GM19025 (cell line): Measurements from ENCODE around the gene RAF1.

Experiments
- ATAC-seq: cut with Tn5 transposase; IDR thresholded peaks from one replicate; pipeline ENCODE4 v1.9.1; 2021; ENCODE audit warnings: mild to moderate bottlenecking, low read depth, moderate library complexity; ENCODE audit not compliant: unreplicated experiment

RAF1 gene

DNA sequence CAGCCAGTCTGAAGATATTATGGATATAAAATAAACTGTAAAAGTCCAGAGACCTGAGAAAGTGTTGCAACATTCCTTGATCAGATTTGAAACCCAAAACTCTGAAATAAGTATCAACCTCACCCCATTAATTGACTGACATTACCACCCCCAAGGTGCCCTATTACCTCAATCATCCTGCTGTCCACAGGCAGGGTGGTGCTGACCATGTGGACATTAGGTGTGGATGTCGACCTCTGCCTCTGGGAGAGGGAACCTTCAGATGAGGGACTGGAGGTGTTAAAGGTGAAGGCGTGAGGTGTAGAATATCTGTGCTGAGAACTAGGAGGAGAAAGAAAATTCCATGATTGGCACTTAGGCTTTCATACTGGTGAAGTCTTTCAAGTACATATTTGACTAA is 59.9 kb downstream of the RAF1 start:
- ATAC-seq = no peak

DNA sequence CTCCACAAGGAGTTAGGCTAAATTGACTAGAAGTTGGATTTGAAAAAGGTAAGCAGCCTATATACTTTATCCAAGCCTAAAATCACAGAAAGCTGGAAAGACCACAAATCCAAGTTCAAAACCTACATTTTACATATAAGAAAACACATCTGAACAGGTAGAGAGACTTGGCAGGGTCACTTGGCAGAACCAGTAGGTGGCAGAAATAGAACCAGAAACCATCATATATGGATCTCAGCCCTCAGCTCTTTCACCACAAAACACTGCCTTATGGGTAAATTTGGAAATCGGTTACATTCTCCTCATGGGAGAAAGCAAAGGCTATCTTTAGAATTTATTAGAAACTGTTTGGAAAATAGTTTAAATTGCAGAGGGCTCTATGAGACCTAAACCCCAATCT is 62.8 kb downstream of the RAF1 start:
- no peak for ATAC-seq

DNA sequence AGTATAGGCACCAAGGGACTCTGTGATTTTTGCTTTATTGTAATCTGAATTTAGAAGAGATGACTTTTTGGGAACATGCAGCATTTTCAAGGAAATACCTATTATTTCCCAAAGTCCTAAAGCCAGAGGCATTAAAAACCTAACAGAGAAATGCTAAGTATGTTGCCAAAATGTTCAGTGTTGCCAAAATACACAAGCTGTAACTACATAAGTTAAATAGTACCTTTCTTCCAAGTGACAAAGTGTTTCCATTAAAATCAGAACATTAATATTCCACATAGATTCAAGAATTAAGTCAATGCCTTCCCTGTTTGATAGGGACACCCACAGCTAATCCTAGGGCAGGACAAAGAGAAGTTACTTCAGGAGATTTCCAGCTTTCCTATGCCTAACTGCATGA is 65.0 kb downstream of the RAF1 start:
- no peak for ATAC-seq

DNA sequence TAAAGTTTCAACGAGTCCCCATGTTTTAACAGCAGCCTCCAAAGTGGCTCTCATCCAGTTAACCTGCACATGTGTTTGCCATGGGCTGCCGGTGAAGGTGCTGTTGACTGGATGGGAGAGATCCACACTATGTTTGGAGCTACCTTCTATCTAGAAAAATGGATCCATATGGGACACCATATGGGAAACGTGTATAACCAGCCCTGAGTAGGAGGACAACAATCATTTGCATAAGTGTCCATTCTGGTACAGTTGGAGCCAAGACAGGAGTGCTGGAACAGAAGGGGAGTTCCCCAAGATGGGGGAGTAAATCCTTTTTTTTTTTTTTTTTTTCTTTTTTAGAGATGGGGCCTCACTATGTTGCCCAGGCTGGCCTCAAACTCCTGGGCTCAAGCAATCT is 70.4 kb downstream of the RAF1 start:
- no peak for ATAC-seq

DNA sequence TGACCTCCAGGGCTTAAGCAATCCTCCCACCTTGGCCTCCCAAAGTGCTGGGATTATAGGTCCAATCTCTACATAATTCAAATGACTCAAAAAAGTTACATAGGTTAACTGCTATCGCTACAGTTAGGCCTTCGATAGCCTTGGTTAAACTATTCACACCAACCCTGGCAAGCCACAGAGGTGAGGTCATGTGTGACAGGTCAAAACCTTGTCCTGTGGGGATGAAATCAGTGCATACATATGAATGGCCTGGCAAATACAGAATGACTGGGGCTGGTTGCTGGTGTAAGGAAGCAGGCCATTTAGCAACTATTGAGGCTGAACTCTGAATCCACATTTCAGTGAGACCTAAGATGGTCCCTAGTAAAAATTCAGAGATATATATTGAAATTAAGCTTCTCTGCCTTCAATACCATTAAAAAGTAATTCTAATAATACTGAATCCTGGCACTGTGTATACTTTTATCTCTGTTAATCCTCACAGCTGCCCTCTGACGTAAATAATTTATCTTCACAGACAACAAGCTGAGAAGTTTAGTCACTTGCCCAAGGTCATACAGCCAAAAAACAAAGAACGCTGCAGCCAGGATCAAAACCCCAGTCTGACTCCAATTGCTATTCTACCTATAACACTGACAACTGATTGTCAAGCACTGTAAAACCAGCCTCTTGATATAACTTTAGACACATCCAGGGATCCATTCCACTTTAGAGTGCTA is 71.8 kb downstream of the RAF1 start:
- ATAC-seq = no peak

DNA sequence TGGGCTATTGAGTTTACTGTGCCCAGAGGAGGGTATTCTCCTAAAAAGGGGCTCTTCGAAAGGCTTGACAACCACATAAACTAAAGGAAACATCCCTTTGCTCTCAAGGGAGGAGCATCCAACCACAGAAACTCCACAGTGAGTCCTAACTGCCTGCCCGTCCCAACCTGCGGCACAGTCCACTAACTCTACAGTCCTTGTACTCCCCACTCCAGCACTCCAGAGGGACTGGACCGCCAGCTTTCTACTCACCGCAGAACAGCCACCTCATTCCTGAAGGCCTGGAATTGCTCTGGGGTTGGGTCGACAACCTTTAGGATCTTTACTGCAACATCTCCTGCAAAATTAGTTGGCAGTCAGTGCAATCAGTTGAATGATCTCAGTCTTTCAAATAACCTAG is 72.5 kb downstream of the RAF1 start:
- ATAC-seq = no peak

DNA sequence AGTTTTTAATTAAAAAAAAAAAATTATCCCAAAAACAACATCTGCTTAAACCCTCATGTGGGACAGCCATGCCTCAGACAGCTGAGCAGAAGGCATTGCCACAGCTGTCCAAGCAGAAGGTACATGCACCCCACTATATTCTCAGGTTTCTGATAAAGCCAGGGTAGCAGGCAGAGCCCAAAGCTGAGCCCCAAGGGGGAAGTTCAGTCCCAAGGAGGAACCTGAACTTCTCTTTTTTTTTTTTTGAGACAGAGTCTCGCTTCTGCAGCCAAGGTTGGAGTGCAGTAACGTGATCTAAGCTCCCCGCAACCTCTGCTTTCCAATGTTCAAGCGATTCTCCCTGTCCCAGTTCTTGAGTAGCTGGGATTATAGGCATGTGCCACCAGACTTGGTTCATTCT is 73.8 kb downstream of the RAF1 start:
- ATAC-seq = no peak

DNA sequence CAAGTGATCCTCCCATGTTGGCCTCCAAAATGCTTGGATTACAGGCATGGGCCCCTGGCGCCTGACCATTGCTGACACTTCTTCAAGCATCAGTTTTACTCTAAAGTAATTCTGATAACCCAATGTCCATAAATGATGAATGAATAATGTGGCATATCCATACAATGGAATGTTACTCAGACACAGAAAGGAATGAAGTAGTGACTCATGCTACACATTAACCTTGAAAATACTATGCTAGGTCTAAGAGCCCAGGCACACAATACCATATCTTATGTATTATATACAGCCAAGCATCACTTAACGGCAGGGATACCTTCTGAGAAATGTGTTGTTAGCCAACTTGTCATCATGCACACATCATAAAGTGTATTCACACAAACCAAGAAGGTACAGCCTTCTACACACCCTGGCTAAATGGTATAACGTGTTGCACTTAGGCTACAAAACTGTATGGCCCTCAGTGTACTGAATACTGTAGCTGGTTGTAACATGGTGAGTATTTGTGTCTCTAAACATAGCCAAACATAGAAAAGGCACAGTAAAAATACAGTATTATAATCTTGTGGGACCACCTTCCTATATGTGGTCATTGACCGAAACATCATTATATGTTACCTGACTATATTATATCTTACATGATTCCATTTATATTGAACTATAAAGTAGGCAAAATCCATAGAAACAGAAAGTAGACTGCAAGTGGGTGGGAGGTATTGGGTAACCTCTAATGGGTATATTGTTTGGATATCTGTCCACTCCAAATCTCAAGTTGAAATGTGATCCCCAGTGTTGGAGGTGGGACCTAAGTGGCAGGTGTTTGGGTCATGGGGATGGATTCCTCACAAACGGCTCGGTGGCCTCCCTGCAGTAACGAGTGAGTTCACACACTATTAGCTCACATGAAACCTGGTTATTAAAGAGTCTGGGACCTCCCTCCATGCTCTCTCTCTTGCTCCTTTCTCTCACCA is 75.6 kb downstream of the RAF1 start:
- ATAC-seq = no peak

DNA sequence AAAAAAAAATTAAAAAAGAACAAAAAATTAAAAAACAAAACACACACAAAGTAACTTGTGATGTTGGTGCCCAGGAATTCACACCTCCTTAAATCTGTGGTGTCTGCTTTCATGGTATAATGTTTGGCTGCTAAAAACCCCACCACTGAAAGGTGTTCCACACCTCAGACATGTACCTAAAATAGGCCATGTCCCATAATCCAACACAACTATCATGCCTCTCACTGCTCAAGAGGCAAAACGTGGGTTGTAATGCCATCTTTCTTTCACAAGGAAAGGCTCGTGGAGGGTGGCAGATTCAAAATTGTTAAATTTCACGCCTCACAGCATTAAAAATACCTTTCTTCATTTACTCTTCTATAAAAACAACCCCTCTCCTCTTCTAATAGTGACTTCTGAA is 77.5 kb downstream of the RAF1 start:
- no peak for ATAC-seq

DNA sequence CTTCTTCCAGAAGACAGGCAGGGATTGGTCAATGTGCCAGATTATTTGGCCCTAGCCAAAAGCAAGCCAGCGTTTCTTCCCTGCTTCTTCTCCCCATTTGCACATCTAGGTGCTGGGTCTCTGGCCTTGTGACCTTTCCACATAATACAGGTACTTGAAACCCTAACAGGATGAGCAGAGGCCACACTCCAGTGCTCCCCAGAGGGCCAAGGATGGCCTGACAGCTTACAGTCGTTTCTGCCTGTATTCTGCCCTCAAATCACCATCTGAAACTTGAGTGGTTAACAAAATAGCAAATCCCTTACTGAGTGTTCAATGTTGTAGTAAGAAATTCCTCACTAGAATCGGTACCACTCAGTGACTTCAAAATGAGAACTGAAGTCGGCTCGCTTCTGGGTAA is 77.9 kb downstream of the RAF1 start:
- ATAC-seq = peak; percentile 69

DNA sequence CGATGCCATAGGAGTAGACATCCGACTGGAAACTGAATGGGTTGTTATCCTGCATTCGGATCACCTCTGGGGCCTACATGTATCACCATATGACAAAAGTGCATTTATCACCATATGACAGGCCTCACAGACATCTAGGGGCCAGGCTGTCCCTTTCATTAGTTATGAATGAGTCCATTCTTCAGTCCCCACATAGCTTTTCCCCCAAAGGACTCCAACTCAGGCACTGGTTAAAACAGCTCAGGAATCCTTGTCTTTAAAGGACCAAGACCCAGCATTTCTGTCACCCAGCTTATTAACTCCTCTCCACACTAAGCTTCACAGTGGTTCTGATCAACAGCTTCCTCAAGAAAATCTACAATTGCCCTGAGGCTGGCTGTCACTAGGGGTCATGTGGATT is 78.7 kb downstream of the RAF1 start:
- ATAC-seq = no peak

DNA sequence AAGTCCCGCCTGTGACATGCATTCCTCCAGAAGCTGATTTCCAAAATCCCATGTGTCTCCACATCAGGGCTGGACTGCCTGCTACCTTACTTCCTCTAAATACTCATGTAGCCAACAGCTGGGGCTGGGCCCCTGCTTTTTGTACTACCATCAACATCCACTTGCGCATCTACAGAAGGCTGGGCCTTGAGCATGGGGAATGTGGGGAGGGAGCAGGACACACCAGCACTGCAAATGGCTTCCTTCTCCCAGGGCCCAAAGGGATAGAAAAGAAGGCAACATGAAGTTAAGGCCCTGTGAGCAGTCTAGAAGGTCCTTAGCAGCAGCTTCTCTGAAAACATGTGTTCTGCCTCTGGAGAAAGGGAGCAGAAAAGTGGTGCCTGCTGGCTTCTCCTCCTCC is 79.8 kb downstream of the RAF1 start:
- ATAC-seq = no peak

DNA sequence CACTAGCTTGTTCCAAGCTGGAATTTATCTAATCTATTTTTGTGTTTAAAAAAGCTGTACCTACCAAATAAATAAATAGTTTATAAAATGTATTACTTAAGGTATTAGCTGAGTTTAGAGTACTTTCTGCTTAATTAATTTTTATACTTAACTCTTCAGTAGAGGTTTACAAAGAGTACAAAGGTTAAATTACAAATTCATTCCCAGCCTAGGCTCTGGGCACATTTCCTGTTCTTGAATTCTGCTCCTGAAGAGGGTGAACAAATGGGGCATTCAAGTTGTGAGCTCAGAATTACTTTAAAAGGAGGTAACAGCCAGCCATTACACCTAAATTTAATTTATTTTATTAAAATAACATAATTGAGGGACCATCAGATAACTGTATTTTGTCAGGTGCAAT is 80.6 kb downstream of the RAF1 start:
- no peak for ATAC-seq

DNA sequence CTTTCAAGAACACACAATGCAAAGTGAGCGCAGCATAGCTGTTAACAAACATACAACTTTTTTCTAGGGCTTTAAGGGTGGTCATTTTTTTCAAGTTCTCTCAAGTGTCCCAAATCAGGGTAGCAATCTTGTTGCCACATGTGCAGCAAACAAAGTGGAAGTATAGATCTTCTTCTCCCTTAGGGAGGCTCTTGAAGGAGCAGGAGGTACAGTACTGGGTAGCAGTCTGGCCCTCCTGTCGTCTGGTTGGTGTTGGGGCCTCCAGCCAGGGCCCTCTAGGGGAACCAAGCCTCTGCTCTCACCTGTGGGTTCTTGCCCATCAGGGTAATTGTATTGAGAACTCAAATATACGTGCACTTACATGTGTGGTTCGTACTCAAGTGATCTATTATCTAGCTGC is 81.2 kb downstream of the RAF1 start:
- no peak for ATAC-seq

DNA sequence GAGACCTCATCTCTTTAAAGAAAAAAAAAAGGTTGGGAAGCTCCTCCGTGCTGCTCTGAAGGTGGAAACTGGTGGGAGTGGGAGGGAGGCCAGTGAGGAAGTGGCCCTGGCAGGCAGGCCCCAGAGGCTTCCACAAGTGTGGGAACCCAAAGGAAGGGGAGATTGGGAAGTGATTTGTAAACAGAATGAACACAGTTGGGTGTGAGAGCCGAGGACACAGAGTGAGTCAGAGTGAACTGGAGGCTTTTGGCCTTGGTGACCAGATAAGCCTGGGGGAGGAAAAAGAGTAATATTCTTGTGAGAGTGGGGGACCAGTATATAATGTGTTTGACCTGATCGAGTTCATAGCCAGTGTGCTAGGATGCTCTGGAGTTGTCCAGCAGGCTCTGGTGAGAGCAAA is 84.0 kb downstream of the RAF1 start:
- no peak for ATAC-seq

DNA sequence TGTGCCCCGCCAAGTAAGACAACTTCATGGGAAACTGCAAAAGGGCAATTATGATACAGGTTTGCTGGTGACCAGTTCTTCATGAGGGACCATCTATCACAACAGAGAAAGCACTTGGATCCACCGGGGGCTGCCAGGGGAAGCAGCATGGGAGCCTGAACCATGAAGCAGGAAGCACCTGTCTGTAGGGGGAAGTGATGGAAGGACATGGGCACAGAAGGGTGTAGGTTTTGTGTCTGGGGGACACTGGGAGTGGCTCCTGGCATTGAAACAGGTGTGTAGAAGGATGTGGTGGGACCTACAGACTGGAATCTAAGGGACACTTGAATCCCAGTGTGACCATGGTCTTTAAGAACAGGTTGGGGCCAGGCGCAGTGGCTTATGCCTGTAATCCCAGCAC is 84.5 kb downstream of the RAF1 start:
- no peak for ATAC-seq

DNA sequence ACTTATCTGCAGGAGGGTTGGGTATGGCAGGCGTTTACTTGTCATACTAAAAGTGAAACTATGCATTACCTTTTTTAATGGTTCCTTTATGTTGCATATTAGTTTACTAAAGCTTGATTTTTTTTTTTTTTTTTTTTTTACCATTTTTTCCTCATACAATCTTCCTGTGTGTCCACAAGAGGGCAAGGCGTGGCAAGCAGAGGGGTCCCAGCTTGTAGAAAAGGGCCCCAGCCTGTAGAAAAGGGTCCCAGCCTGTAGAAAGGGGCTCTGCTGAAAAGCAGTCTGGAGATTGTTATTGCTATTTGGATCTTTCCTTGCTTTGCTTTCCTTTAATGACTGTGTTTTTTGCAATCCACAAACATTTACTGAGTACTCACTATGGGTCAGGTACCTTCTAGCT is 85.2 kb downstream of the RAF1 start:
- no peak for ATAC-seq

DNA sequence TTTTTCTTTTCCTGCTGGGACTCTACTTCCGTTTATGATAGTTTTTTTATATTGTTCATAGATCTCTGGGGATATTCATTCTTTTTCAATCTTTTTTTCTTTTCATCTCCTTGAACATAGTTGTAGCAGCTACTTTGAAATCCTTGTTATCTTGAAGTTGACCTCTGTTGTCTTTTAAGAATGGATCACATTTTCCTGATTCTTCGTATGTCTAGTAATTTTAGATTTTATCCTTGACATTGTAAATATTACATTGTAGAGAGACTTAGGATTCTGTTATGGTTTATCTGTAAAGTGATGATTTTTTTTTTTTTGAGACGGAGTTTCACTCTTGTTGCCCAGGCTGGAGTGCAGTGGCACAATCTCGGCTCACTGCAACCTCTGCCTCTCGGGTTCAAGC is 86.5 kb downstream of the RAF1 start:
- ATAC-seq = no peak

DNA sequence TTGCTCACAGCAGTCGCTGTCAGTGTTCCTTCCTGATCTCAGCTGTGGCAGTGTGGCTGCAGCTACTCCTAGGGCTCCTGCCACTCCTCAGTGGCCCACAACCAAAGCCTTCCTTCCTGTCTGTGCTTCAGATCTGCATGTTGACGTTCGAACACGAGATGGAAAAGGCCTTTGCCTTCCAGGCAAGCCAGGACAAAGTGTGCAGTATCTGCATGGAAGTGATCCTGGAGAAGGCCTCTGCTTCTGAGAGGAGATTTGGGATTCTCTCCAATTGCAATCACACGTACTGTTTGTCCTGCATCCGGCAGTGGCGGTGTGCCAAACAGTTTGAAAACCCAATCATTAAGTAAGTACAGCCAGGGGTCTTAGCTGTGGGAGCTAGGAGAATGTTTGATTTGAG is 89.3 kb downstream of the RAF1 start:
- no peak for ATAC-seq

DNA sequence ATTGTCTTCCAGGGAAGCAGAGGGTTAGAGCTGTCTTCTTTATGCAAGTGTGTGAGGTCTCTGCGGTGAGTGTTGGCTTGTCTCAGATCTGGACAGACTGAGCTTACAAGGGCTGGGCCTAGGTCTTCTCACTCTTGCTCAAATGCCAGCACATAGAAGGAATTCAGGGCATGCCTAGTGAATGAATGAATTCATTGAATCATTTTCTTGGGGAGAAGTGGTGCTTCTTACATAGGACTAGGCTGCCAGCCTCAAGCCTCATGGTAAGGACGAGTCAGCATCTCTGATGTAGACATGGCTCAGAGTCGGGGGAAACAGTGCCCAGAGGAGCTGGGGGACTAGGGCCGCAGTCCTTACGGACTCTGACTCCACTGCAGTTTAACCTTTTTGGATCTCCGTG is 89.8 kb downstream of the RAF1 start:
- ATAC-seq = no peak

DNA sequence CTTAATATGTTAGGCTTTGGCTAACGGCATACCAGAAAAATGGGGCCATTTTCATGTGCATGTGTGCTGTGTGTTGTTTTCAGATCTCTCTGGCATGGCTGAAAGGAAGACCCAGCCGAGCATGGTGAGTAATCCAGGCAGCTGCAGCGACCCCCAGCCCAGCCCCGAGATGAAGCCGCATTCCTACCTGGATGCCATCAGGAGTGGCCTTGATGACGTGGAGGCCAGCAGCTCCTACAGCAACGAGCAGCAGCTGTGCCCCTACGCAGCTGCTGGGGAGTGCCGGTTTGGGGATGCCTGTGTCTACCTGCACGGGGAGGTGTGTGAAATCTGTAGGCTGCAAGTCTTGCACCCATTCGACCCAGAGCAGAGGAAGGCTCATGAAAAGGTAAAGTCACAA is 91.9 kb downstream of the RAF1 start:
- no peak for ATAC-seq

DNA sequence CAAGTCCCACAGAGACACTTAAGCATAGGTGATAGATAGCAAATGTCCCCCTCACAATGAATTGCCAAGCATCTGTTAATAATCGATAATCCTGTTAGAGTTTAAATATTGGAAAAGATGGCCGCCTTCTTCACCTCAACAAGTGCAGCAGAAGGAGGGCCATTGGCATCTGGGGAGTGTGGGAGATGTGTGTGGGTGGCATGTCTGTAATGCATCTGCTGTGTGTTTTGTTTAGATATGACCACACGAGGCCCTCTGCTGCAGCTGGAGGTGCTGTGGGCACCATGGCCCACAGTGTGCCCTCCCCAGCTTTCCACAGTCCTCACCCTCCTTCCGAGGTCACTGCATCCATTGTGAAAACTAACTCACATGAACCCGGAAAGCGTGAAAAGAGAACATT is 94.1 kb downstream of the RAF1 start:
- ATAC-seq = no peak
